Measurements from ENCODE around the gene DTX4.

DTX4 gene

GRCh38 chr11:59192446-59193020, 20.6 kb downstream of the DTX4 start:
- H3K4me3 ChIP-seq (ENCODE audit: low read depth, low read length, poor library complexity, severe bottlenecking): no peak overlapping the region
- H3F3A ChIP-seq (ENCODE audit: insufficient read depth, low read length): no peaks in the 10 kb centered on the region
- H3K27ac ChIP-seq (ENCODE audit: low read depth, low read length, poor library complexity, severe bottlenecking): no peak overlapping the region
- H4K20me1 ChIP-seq (ENCODE audit: insufficient read depth, low read length): no peaks in the 10 kb centered on the region
- H3K27me3 ChIP-seq (ENCODE audit: insufficient read depth, low read length): no peaks in the 10 kb centered on the region
- no peak overlapping the region for H3K4me2 ChIP-seq (ENCODE audit: low read length)
- no peaks in the 10 kb centered on the region for H3K79me2 ChIP-seq (ENCODE audit: insufficient read depth, low read length)
- H3K9ac ChIP-seq (ENCODE audit: low read length): no peak overlapping the region
- no peaks in the 10 kb centered on the region for H3K36me3 ChIP-seq (ENCODE audit: insufficient read depth, low read length)
- no peaks in the 10 kb centered on the region for H3K9me3 ChIP-seq (ENCODE audit: low read length)
- H2AFZ ChIP-seq (ENCODE audit: low read length): no peak overlapping the region
- TF ChIP-seq EZH2 (IDR thresholded peaks at IDR 0.05; ENCODE audit: borderline replicate concordance, low read length): no peak
- TF ChIP-seq, protein P1, sequence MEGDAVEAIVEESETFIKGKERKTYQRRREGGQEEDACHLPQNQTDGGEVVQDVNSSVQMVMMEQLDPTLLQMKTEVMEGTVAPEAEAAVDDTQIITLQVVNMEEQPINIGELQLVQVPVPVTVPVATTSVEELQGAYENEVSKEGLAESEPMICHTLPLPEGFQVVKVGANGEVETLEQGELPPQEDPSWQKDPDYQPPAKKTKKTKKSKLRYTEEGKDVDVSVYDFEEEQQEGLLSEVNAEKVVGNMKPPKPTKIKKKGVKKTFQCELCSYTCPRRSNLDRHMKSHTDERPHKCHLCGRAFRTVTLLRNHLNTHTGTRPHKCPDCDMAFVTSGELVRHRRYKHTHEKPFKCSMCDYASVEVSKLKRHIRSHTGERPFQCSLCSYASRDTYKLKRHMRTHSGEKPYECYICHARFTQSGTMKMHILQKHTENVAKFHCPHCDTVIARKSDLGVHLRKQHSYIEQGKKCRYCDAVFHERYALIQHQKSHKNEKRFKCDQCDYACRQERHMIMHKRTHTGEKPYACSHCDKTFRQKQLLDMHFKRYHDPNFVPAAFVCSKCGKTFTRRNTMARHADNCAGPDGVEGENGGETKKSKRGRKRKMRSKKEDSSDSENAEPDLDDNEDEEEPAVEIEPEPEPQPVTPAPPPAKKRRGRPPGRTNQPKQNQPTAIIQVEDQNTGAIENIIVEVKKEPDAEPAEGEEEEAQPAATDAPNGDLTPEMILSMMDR (IDR thresholded peaks at IDR 0.05; ENCODE audit: low read length): no peak
- H3K9me2 ChIP-seq (ENCODE audit: low read depth, low read length): no peaks in the 10 kb centered on the region
- no peaks in the 10 kb centered on the region for H3K4me1 ChIP-seq (ENCODE audit: insufficient read depth, low read length, severe bottlenecking)

- no peak for TF ChIP-seq EZH2 (IDR thresholded peaks at IDR 0.05; ENCODE audit: borderline replicate concordance, low read length)
- TF ChIP-seq, protein P1 (IDR thresholded peaks at IDR 0.05; ENCODE audit: low read length): no peak
- no peaks in the 10 kb centered on the region for H3F3A ChIP-seq (ENCODE audit: insufficient read depth, low read length)
- H3K27me3 ChIP-seq (ENCODE audit: insufficient read depth, low read length): no peaks in the 10 kb centered on the region
- H3K4me3 ChIP-seq (ENCODE audit: low read depth, low read length, poor library complexity, severe bottlenecking): no peak overlapping the region
- no peaks in the 10 kb centered on the region for H3K9me2 ChIP-seq (ENCODE audit: low read depth, low read length)
- no peak overlapping the region for H2AFZ ChIP-seq (ENCODE audit: low read length)
- H3K9ac ChIP-seq (ENCODE audit: low read length): no peak overlapping the region
- H3K36me3 ChIP-seq (ENCODE audit: insufficient read depth, low read length): no peaks in the 10 kb centered on the region
- no peak overlapping the region for H3K27ac ChIP-seq (ENCODE audit: low read depth, low read length, poor library complexity, severe bottlenecking)
- H4K20me1 ChIP-seq (ENCODE audit: insufficient read depth, low read length): no peaks in the 10 kb centered on the region
- H3K4me1 ChIP-seq (ENCODE audit: insufficient read depth, low read length, severe bottlenecking): peaks cover 4% of the 10 kb centered on the region
- no peaks in the 10 kb centered on the region for H3K9me3 ChIP-seq (ENCODE audit: low read length)
- H3K4me2 ChIP-seq (ENCODE audit: low read length): no peak overlapping the region
- no peaks in the 10 kb centered on the region for H3K79me2 ChIP-seq (ENCODE audit: insufficient read depth, low read length)
Measured at GRCh38 chr11:59193587-59194130, 21.7 kb downstream of the DTX4 start.

DNA sequence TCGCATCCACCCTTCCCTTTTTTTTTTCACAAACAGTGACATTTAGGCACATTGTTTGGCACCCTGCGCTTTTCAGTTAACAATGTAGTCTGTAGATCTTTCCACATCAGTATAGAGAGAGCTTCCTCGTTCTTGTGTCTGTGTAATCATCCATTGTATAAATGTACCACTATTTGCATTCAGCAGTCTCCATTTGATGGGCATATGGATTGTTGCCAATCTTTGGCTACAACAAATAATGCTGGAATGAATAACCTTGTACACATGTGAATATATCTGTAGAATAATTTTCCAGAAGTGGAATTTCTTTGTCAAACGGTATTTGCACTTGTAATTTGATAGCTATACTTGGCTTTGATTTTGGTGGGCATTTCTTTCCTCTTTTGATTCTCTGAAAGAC, 23.7 kb downstream of the DTX4 start:
- H3K9me2 ChIP-seq (ENCODE audit: low read depth, low read length): no peaks in the 10 kb centered on the region
- H3K36me3 ChIP-seq (ENCODE audit: insufficient read depth, low read length): no peaks in the 10 kb centered on the region
- H4K20me1 ChIP-seq (ENCODE audit: insufficient read depth, low read length): no peaks in the 10 kb centered on the region

More for the DNA sequence above, 23.7 kb downstream of the DTX4 start:
- no peak overlapping the region for H3K27ac ChIP-seq (ENCODE audit: low read depth, low read length, poor library complexity, severe bottlenecking)
- H3K4me3 ChIP-seq (ENCODE audit: low read depth, low read length, poor library complexity, severe bottlenecking): no peak overlapping the region
- no peaks in the 10 kb centered on the region for H3K27me3 ChIP-seq (ENCODE audit: insufficient read depth, low read length)
- no peak overlapping the region for H3K4me2 ChIP-seq (ENCODE audit: low read length)
- TF ChIP-seq, protein P1 (IDR thresholded peaks at IDR 0.05; ENCODE audit: low read length): no peak
- TF ChIP-seq EZH2 (IDR thresholded peaks at IDR 0.05; ENCODE audit: borderline replicate concordance, low read length): no peak
- H3K79me2 ChIP-seq (ENCODE audit: insufficient read depth, low read length): no peaks in the 10 kb centered on the region
- H3F3A ChIP-seq (ENCODE audit: insufficient read depth, low read length): no peaks in the 10 kb centered on the region
- peaks cover 15% of the 10 kb centered on the region for H3K4me1 ChIP-seq (ENCODE audit: insufficient read depth, low read length, severe bottlenecking)
- H3K9ac ChIP-seq (ENCODE audit: low read length): no peak overlapping the region
- H2AFZ ChIP-seq (ENCODE audit: low read length): no peak overlapping the region
- H3K9me3 ChIP-seq (ENCODE audit: low read length): no peaks in the 10 kb centered on the region
